ENCODE data around the gene MRPL20.
"Not testable (repeated sequence)": the region's sequence is repeated elsewhere in the genome, so short reads cannot be mapped to it uniquely, and the experiment has no call there.

Gene MRPL20

GRCh38 chr1:1437033-1437903 is 30.2 kb upstream of the MRPL20 start:
- no peak for DNase-seq

- no peak for DNase-seq
These were observed 29.5 kb upstream of the MRPL20 start for GRCh38 chr1:1436630-1437032.

- DNase-seq = no peak
These were observed 29.0 kb upstream of the MRPL20 start for GRCh38 chr1:1435911-1436629.

GRCh38 chr1:1435106-1435903 is 28.2 kb upstream of the MRPL20 start, which contains the start of gene VWA1:
Gene VWA1, plus strand, starts transcription at chr1:1435690. Its CDS starts 59 bp downstream, at chr1:1435749.
- DNase-seq = peak; percentile 57

- DNase-seq = no peak
These were observed 27.7 kb upstream of the MRPL20 start for GRCh38 chr1:1434824-1435105.

- no peak for DNase-seq
These were observed 27.2 kb upstream of the MRPL20 start for GRCh38 chr1:1434131-1434823.

GRCh38 chr1:1433804-1434130 is 26.7 kb upstream of the MRPL20 start:
- DNase-seq = no peak

GRCh38 chr1:1432951-1433803 is 26.1 kb upstream of the MRPL20 start:
- no peak for DNase-seq

- no peak for DNase-seq
These were observed 25.3 kb upstream of the MRPL20 start for GRCh38 chr1:1432274-1432950.

- no peak for DNase-seq
These were observed 24.8 kb upstream of the MRPL20 start for GRCh38 chr1:1431845-1432273.

GRCh38 chr1:1430992-1431844 is 24.1 kb upstream of the MRPL20 start:
- DNase-seq = no peak

GRCh38 chr1:1430114-1430982 is 23.3 kb upstream of the MRPL20 start:
- DNase-seq = no peak

- no peak for DNase-seq
These were observed 22.6 kb upstream of the MRPL20 start for GRCh38 chr1:1429671-1430073.

GRCh38 chr1:1428967-1429366 is 21.9 kb upstream of the MRPL20 start:
- DNase-seq = not testable (repeated sequence)

GRCh38 chr1:1428174-1428573 is 21.1 kb upstream of the MRPL20 start:
- DNase-seq = no peak

GRCh38 chr1:1427820-1428148 is 20.7 kb upstream of the MRPL20 start:
- no peak for DNase-seq

- DNase-seq = no peak
These were observed 20.2 kb upstream of the MRPL20 start for GRCh38 chr1:1427106-1427819.

- no peak for DNase-seq
These were observed 19.5 kb upstream of the MRPL20 start for GRCh38 chr1:1426496-1427105.

Data from CD4-positive, alpha-beta T cell treated with Interferon gamma for 1 hour (primary cell).